Measurements from ENCODE around the gene SUSD1.

Gene SUSD1

DNA sequence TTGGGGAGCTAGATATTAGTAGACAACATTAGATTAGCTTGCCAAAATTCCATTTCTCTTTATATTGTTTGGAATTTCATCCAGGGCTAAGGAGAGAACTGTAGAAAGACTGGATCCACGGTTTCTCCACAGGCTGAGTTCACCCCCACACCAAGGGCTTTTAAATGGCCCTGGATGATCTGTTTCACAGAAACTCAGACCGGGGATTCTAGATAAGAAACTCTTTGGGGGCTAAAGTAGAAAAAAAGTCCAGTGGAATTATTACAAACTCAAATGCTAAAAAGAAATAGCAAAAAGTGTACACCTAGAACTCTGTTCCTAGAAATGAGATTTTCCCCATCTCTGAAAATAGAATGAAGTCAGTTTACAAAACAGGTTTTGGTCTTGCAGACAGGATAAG is 80.9 kb downstream of the SUSD1 start:
- DNase-seq (ENCODE audit: low read depth) = no peak
- TF ChIP-seq, protein P1, sequence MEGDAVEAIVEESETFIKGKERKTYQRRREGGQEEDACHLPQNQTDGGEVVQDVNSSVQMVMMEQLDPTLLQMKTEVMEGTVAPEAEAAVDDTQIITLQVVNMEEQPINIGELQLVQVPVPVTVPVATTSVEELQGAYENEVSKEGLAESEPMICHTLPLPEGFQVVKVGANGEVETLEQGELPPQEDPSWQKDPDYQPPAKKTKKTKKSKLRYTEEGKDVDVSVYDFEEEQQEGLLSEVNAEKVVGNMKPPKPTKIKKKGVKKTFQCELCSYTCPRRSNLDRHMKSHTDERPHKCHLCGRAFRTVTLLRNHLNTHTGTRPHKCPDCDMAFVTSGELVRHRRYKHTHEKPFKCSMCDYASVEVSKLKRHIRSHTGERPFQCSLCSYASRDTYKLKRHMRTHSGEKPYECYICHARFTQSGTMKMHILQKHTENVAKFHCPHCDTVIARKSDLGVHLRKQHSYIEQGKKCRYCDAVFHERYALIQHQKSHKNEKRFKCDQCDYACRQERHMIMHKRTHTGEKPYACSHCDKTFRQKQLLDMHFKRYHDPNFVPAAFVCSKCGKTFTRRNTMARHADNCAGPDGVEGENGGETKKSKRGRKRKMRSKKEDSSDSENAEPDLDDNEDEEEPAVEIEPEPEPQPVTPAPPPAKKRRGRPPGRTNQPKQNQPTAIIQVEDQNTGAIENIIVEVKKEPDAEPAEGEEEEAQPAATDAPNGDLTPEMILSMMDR (IDR thresholded peaks at IDR 0.05; ENCODE audit: insufficient read depth, low read depth, low read length, missing control alignments) = no peak
- no peak overlapping the region for H3K4me3 ChIP-seq (ENCODE audit: low read length)

DNA sequence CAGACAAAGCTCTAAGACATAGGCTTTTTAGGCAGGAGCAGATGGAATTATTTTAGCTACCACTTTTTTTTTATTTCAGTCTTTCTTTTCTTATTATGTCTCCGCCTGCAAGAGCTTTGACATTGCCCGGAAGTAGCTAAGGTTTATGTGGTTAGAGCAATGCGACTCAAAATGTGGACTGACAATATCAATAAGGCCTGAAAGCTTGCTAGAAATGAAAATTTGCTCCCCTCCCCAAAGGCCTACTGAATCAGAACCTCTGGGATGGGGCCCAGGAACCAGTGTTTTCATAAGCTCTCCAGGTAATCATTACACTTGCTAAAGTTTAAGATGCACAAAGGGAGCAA is 81.3 kb downstream of the SUSD1 start:
- TF ChIP-seq, protein P1 (IDR thresholded peaks at IDR 0.05; ENCODE audit: insufficient read depth, low read depth, low read length, missing control alignments) = no peak
- DNase-seq (ENCODE audit: low read depth) = no peak
- H3K4me3 ChIP-seq (ENCODE audit: low read length) = no peak overlapping the region

DNA sequence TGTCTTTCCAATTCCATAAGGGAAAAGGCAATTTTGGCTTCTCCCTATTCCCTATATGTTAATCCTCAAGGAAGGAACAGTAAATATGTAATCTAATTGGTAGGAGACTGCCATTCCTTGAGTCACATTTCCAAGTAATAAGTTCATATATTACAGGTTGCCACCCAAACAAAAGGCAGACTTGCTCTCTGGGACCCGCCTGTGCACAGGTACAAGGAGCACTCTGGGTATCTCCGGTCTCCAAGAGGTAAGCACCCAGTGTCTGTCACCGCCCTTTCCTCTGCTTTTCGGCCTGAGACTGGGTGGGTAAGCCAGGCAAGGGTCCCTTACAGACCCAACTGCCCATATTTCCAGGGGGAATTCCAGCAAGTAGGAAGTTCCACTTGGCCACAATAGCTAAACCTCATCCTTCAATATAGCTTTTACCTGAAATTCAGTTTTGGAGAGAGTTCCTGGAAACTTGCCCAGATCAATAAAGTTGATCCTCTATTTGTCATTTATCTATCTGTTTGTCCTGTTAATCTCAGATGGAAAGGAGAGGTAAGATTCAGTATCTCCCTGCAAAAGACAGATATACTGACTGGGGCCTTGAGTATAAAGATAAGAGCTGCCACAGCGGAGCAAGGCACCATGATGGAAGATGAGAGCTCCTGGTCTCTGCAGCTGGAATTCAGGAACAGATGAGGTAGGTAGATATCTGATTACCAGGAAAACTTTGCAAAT is 81.8 kb downstream of the SUSD1 start:
- TF ChIP-seq, protein P1 (IDR thresholded peaks at IDR 0.05; ENCODE audit: insufficient read depth, low read depth, low read length, missing control alignments) = no peak
- no peak for DNase-seq (ENCODE audit: low read depth)
- no peak overlapping the region for H3K4me3 ChIP-seq (ENCODE audit: low read length)

DNA sequence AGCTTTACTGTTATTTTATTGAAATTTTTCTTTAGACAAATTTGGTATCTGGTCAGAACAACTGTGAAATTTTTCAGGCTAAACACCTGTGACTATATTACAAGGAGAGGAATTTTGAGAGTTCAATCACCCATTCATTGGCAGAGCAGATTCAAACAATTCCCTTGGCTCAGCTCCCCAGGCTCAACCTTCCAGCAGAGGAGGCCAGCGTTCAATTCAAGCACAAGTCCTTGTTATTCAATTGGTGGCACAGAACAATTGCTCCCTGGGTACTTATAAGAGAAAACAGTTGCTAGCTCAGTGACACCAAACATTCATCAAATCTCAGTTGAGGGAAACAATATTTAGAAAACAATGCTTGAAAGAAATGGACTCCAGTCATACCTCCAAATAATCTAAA is 83.3 kb downstream of the SUSD1 start:
- peak; percentile 36 for DNase-seq (ENCODE audit: low read depth)
- H3K4me3 ChIP-seq (ENCODE audit: low read length) = no peak overlapping the region
- TF ChIP-seq, protein P1 (IDR thresholded peaks at IDR 0.05; ENCODE audit: insufficient read depth, low read depth, low read length, missing control alignments) = peak; percentile 59

DNA sequence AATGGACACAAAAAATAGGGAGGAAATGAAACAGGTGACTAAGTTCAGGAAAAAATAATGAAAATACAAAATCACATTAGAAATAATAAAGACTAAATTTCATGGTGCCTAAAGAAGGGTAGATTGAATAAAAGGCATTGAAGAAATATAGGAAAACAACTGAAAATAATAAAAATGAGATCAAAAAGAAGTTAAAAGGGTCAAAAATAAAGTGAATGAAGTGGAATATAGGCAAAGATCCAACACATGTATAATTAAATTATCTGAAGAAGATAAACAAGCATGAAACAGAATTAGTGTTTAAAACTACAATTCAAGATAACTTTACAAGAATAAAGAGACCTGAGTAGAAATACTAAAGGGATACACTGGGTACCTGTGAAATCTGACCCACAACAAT is 87.6 kb downstream of the SUSD1 start:
- no peak overlapping the region for H3K4me3 ChIP-seq (ENCODE audit: low read length)
- TF ChIP-seq, protein P1 (IDR thresholded peaks at IDR 0.05; ENCODE audit: insufficient read depth, low read depth, low read length, missing control alignments) = no peak
- DNase-seq (ENCODE audit: low read depth) = no peak

DNA sequence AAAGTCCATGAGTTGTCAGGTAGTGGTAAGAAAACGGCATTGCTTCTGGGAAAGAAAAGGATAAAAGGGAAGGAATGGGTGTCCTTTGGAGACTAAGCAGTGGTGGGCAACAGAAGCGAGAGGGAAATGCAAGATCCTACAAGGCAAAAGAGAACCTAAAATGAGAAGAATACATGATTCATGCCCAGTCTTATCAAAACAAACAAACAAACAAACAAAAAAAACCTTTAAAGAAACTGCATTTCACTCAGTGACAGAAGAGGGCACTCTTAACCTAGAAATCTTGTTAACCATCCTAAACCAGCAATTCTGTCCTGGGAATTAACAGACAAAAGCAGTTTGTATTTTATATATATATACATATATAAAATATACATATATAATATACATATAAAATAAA is 88.5 kb downstream of the SUSD1 start:
- H3K4me3 ChIP-seq (ENCODE audit: low read length) = no peak overlapping the region
- DNase-seq (ENCODE audit: low read depth) = peak; percentile 52
- TF ChIP-seq, protein P1 (IDR thresholded peaks at IDR 0.05; ENCODE audit: insufficient read depth, low read depth, low read length, missing control alignments) = peak; percentile 61

DNA sequence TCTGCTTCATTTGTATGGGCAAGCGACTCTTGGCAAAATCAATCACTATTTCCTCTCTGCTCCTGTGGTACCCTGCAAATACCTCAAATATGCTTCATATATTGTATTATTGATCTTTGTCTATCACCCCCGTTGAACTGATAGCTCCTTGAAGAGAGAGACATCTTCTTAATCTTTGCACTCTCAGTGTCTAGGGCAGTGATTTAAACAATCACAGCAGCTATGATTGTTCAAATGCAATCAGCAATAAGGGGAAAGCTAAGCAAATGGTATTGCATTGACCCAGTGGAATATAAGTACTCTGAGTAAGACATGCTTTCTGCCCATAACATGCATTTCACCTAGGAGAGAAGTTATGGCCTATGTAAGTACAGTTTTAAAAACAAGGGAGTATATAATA is 90.2 kb downstream of the SUSD1 start:
- H3K4me3 ChIP-seq (ENCODE audit: low read length) = no peak overlapping the region
- DNase-seq (ENCODE audit: low read depth) = no peak
- TF ChIP-seq, protein P1 (IDR thresholded peaks at IDR 0.05; ENCODE audit: insufficient read depth, low read depth, low read length, missing control alignments) = no peak

Data from epithelial cell of esophagus (primary cell).